Smooth muscle cell of the coronary artery (primary cell): ENCODE measurements around the gene CCDC150. TPM values are rescaled to one million over a fixed set of nuclear protein-coding genes. Genes with fewer than 3 reads are reported as not detected.

Source experiments
- total RNA-seq: library from RNA; depleted of rRNA; stranded (reverse); fragments of >200 nt; gene quantifications from 2 replicates; pipeline ENCODE4 v1.2.3, GENCODE V29; 2014; ENCODE audit warnings: low replicate concordance

The CCDC150 gene
- total RNA-seq = 2.7 and 4.7 TPM in 2 replicates

GRCh38 chr2:196639180-196640030 lies at the start of gene CCDC150:
TSS of gene CCDC150 (plus strand) at chr2:196639715. CDS start at chr2:196639767, 52 bp downstream.

GRCh38 chr2:196592911-196593881 lies 46.3 kb upstream of the CCDC150 start, which contains the start of gene HECW2:
TSS of gene HECW2 (minus strand) at chr2:196593554.

Other genes starting within 250 kb of the CCDC150 start
- gene HECW2, start 46.2 kb upstream of the CCDC150 start, total RNA-seq = 28.0 and 41.0 TPM in 2 replicates
- 28.2 and 32.5 TPM in 2 replicates for gene GTF3C3, start 160.0 kb downstream of the CCDC150 start, total RNA-seq
- gene C2orf66, start 169.6 kb downstream of the CCDC150 start, total RNA-seq = 0.08 TPM in 1 of 2 replicates, not detected in the other